ENCODE measurements around the gene WRAP53.
A peak's percentile ranks its signal among the peaks of the same experiment; 100 is the strongest.

WRAP53 gene

GRCh38 chr17:7710301-7710700 lies 22.0 kb downstream of the WRAP53 start:
- no peak for DNase-seq

- DNase-seq: no peak
Observed at GRCh38 chr17:7711051-7711755, 22.9 kb downstream of the WRAP53 start.

GRCh38 chr17:7712111-7712771 lies 24.0 kb downstream of the WRAP53 start:
- DNase-seq: no peak

- DNase-seq: no peak
Observed at GRCh38 chr17:7713782-7714181, 25.5 kb downstream of the WRAP53 start.

- DNase-seq: no peak
Observed at GRCh38 chr17:7714721-7715594, 26.7 kb downstream of the WRAP53 start.

GRCh38 chr17:7715936-7716886 lies 27.9 kb downstream of the WRAP53 start:
- DNase-seq: no peak

- peak; percentile 74 for DNase-seq
Observed at GRCh38 chr17:7716901-7717755, 28.9 kb downstream of the WRAP53 start, which contains the start of gene DNAH2. Gene DNAH2 (plus strand): TSS chr17:7717744. CDS start chr17:7719735, 1,991 bp downstream.

GRCh38 chr17:7717756-7718350 lies 29.6 kb downstream of the WRAP53 start:
- DNase-seq: no peak

- DNase-seq: no peak
Observed at GRCh38 chr17:7719661-7720060, 31.4 kb downstream of the WRAP53 start.

GRCh38 chr17:7720125-7720524 lies 31.8 kb downstream of the WRAP53 start:
- DNase-seq: no peak

- DNase-seq: no peak
Observed at GRCh38 chr17:7721612-7722011, 33.3 kb downstream of the WRAP53 start.

GRCh38 chr17:7727886-7728285 lies 39.6 kb downstream of the WRAP53 start:
- no peak for DNase-seq

- no peak for DNase-seq
Observed at GRCh38 chr17:7729816-7730215, 41.5 kb downstream of the WRAP53 start.

- no peak for DNase-seq
Observed at GRCh38 chr17:7732981-7733539, 44.8 kb downstream of the WRAP53 start.

GRCh38 chr17:7737601-7738000 lies 49.3 kb downstream of the WRAP53 start:
- no peak for DNase-seq

- no peak for DNase-seq
Observed at GRCh38 chr17:7739746-7740145, 51.5 kb downstream of the WRAP53 start.

GRCh38 chr17:7740481-7741001 lies 52.3 kb downstream of the WRAP53 start:
- DNase-seq: no peak

- DNase-seq: no peak
Observed at GRCh38 chr17:7742729-7743128, 54.5 kb downstream of the WRAP53 start.

- no peak for DNase-seq
Observed at GRCh38 chr17:7744416-7744815, 56.1 kb downstream of the WRAP53 start.

GRCh38 chr17:7745748-7746470 lies 57.6 kb downstream of the WRAP53 start:
- DNase-seq: no peak
